M059J (cell line): ENCODE data around the gene TULP4. TPM values are rescaled to one million over a fixed set of nuclear protein-coding genes. Genes with fewer than 3 reads are reported as not detected.

Experiments
- DNase-seq: peaks from one replicate; pipeline ENCODE4 v3.0.0-alpha.2; 2012; ENCODE audit warnings: low read depth
- total RNA-seq: library from RNA; depleted of rRNA; stranded (reverse); fragments of >200 nt; shearing (Covaris generic); gene quantifications from 2 replicates; pipeline ENCODE4 v1.2.3, GENCODE V29; 2014

Gene TULP4
- total RNA-seq, 1 experiment from 2014 or later, result 82.3 TPM

DNA sequence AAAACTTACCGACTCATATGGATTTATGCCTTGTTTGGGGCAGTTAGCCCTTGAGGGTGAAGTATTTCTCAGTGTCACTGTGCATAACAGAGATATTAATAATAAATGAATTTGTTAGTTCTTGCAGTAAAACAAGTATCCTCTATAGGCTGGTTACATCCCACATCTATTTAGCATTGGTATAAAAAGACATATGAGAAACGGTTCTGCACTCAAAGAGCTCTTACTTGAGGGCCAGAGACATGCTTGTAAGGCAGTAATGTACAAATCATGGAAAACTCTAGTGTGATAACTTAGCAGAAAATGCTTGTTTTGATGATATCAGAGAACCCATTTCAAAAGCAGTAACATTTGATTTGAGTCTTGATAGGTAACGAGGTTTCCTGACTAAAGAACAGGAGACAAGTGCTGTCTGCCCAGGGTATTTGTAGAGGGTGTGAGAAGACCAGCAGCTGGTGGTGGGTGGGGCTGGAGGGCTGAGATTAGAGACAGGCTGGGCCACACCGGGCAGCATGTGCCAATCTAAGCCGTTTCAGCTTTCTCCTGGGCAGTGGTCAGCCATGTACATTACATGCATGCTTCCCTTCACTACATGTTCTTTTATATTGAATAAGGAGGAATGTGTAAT is 46.3 kb downstream of the TULP4 start:
- no peak for DNase-seq

DNA sequence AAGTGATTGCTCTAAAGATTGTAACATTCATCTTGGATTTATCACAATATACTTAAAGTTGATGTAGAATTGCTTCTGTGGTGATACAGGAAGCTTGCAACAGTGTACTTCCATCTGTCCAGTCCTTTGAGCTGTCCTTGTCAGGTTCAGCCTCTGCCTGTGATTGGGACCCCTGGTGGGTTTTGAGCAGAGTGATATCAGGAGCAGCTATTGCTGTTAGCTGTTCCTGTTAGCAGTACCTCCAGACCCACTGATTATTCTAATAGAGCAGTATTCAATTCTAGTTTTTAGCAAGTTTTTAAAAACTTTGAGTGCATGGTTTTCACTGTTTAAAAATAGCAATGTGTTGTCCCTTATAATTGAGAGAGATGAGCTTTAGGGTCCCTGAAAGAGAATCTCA is 48.8 kb downstream of the TULP4 start:
- no peak for DNase-seq

- DNase-seq, result peak; percentile 31
Observed at GRCh38 chr6:158361961-158362669, 49.9 kb downstream of the TULP4 start.

- DNase-seq, result no peak
Observed at GRCh38 chr6:158366363-158366762, 54.1 kb downstream of the TULP4 start.

DNA sequence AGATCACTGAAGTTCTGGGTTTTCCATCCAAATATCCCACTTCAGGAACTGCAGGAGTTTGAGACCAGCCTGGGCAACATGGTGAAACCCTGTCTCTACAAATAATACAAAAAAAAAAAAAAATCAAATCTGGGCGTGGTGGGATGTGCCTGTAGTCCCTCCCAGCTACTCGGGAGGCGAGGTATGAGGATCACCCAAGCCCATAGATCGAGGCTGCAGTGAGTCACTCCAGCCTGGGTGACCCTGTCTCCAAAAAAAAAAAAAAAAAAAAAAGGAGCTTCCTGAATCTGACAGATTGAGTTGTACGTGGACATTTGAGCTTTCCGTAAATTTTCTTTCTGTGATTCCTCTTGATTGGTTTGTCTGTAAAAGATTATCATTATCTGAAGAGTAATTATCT is 55.6 kb downstream of the TULP4 start:
- DNase-seq, result no peak

GRCh38 chr6:158369241-158369640 is 57.0 kb downstream of the TULP4 start:
- no peak for DNase-seq

- DNase-seq, result no peak
Observed at GRCh38 chr6:158370805-158371204, 58.5 kb downstream of the TULP4 start.

DNA sequence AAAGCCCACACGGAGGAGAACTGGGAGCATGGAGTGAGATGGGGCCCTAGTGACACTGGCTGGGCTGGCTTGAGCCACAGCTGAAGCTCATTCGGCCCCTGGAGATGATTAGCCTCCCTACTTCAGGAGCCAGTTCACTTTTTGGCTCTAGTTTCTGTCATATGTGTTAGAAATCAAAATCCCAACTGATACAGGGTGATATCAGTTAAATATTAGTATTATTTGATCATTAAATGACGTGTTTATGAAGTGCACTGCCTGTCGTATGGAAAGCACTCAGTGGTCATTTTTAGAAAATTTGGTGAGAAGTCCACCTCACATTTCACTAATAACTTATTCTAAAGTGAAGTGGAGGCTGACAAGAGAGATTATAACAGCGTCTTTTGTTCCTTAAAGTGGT is 59.0 kb downstream of the TULP4 start:
- no peak for DNase-seq

DNA sequence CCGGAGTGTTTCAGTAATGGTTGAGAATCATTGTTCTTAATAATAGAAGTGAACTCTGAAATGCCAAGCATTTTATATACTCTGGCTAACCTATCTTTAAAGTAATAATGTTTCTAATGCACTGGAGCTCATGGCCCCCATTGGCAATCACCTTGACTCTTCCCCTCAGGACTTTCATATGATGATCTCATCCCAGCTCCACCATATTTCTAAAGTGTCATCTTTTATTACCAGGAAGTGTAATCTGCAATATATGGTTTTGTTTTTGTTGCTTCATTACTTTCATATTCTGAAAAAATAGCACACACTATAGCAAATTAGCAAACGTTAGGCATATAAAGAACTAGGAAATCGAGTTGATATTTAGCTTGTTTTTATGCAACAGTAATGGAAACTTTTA is 60.3 kb downstream of the TULP4 start:
- no peak for DNase-seq

DNA sequence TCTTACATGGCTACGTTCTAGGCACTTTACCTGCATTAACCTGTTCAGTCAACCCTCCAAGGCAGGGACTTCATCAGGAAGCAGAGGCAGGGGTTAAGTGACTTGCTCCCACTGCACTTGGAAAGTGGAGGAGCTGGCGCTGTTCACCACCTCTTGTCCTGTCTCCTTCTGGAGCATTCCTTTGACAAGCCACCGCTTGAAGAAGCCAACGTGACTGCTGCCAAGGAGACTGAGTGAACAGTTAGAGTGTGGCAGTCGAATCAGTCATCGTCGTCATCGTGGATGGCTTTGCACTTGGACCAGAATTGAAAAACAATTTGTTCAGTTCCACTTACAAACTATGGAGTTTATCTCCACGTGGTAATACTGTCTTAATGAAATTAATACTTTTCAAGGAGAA is 60.9 kb downstream of the TULP4 start:
- DNase-seq, result no peak

DNA sequence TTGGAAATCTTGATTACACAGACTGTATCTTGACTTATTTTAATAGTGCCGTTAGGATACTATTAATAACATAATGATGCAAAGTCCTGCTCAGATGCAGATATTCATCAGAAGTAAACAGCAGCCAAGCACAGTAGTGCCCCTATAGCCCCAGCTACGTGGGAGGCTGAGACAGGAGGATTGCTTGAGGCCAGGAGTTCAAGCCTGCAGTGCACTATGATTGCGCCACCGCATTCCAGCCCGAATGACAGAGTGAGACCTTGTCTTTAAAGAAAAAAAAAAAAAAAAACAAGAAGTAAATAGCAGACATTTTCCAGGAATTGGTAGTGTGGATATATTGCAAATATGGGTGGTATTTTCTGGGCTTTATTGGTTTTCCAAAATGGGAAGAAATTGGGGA is 61.8 kb downstream of the TULP4 start:
- DNase-seq, result no peak

- no peak for DNase-seq
Observed at GRCh38 chr6:158376631-158377081, 64.4 kb downstream of the TULP4 start.

- DNase-seq, result peak; percentile 31
Observed at GRCh38 chr6:158377860-158378259, 65.6 kb downstream of the TULP4 start.

- no peak for DNase-seq
Observed at GRCh38 chr6:158379336-158379735, 67.1 kb downstream of the TULP4 start.

- DNase-seq, result peak; percentile 76
Observed at GRCh38 chr6:158381214-158381613, 68.9 kb downstream of the TULP4 start.

GRCh38 chr6:158382491-158382890 is 70.2 kb downstream of the TULP4 start:
- no peak for DNase-seq

DNA sequence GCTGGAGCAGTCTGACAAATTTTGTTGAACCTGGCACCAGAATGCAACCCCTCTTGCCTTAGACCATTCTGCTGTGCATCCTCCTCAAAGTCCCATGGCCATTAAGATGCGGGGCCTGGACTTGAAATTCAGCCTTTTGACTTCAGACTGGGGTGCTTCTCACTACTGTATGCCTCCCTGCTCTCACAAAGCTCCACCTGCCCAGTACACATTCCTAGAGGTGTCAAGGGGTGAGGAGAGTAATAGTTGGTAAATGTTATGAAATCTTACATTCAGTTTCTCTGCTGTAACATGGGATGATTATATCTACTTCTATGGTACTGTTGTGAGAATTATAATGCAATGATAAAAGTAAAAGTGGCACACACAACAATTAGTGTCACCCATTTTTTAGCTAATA is 70.8 kb downstream of the TULP4 start:
- no peak for DNase-seq

- DNase-seq, result peak; percentile 36
Observed at GRCh38 chr6:158383542-158383941, 71.3 kb downstream of the TULP4 start.

GRCh38 chr6:158384671-158385110 is 72.4 kb downstream of the TULP4 start:
- peak; percentile 81 for DNase-seq

- no peak for DNase-seq
Observed at GRCh38 chr6:158387036-158387435, 74.8 kb downstream of the TULP4 start.

DNA sequence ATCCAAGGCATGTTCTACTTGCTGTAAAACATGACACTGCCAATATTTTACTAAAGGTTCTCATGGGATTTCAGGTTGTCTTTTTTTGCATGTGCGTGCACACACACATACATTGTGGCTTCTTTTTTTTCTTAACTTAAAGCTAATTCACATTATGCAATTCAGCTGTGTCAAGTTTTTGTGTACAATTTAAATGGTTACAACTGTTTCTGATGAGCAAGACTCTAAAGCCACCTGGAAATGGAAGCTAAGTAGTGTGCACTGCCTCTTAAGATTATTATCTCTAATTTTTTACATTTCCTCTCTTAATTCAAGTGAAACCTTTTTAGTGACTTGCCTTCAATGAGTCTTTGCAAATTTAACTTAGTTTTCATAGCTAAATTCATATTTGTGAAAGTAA is 75.3 kb downstream of the TULP4 start:
- no peak for DNase-seq

- no peak for DNase-seq
Observed at GRCh38 chr6:158388727-158389126, 76.5 kb downstream of the TULP4 start.

- DNase-seq, result peak; percentile 40
Observed at GRCh38 chr6:158389193-158389919, 77.1 kb downstream of the TULP4 start.
